Mucosa of stomach (tissue), 1 donor: ENCODE results near the gene IFT27.

ENCODE experiments used
- H3K27me3 ChIP-seq: one replicate; pipeline ENCODE4 v1.7.0; 2013; ENCODE audit warnings: mild to moderate bottlenecking, low read length; ENCODE audit not compliant: control insufficient read depth, insufficient read depth
- H3K36me3 ChIP-seq: one replicate; pipeline ENCODE4 v1.7.0; 2013; ENCODE audit warnings: low read length; ENCODE audit not compliant: control insufficient read depth, insufficient read depth
- H3K4me1 ChIP-seq: one replicate; pipeline ENCODE4 v1.7.0; 2013; ENCODE audit warnings: mild to moderate bottlenecking, low read length; ENCODE audit not compliant: control insufficient read depth, insufficient read depth
- H3K4me3 ChIP-seq: one replicate; pipeline ENCODE4 v1.7.0; 2013; ENCODE audit warnings: low read length
- H3K9ac ChIP-seq: one replicate; pipeline ENCODE4 v1.7.0; 2013; ENCODE audit warnings: mild to moderate bottlenecking, low read length, moderate library complexity
- H3K9me3 ChIP-seq: one replicate; pipeline ENCODE4 v1.7.0; 2013; ENCODE audit warnings: mild to moderate bottlenecking, low read length, moderate library complexity; ENCODE audit not compliant: control insufficient read depth
- donor health status: Pancreatic carcinoma.

IFT27 gene, protein sequence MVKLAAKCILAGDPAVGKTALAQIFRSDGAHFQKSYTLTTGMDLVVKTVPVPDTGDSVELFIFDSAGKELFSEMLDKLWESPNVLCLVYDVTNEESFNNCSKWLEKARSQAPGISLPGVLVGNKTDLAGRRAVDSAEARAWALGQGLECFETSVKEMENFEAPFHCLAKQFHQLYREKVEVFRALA

DNA sequence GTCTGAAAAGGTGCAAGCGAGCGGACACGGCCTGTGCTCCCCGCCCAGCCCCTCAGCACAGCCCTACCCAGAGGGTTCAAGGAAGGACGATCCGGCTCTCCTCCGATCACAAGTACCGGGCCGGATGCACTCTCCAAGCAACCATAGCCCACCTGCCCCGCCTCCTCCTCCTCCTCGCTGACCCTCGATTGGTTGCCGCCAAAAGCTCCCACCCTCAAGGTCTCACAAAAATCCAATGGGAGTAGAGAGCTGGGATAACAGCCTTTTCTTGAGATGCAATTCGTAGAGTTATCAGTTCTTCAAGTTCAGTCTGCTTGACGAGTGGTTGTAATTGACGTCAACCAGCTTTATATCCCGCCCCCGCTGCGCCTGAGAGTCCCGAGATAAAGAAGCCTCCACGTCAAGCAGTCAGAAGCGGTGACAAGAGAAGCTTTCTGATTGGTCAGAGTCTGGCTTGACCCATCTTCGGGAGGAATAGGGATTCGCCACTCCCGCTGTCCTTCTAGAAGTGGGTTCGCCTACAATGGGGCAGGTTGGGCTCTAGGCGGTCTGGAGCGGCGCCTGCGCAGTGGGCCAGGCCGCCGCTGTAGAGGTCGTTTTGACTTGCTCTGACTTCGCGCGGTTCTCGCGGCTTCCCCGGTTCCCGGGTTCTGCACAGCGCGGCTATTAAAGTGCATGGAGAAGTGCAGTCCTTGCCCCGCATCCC lies at the start of gene IFT27:
Gene IFT27, minus strand, starts transcription at position 156 of the 706 bp plus-strand sequence. CDS start 412 bp downstream, outside the sequence.
- Histone ChIP-seq H3K36me3 (no peaks in the 10 kb centered on the region), H3K9ac (peak within 1 kb of the TSS; percentile 81), H3K9me3 (no peaks in the 10 kb centered on the region), H3K27me3 (no peaks in the 10 kb centered on the region), H3K4me1 (peaks cover 4% of the 10 kb centered on the region), H3K4me3 (peak within 1 kb of the TSS; percentile 46)

DNA sequence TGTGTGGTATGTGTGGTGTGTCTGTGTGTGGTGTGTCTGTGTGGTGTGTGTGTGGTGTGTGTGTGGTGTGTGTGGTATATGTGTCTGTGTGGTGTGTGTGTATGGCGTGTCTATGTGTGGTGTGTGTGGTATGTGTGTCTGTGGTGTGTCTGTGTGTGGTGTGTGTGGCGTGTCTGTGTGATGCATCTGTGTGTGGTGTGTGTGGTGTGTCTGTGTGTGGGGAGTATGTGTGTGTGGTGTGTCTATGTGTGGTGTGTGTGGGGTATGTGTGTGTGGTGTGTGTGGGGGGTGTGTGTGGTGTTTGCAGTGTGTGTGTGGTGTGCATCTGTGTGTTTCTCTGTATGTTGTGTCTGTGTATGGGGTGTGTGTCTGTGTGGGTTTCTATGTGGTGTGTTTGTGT lies 48.7 kb upstream of the IFT27 start:
- no peaks in the 10 kb centered on the region for H3K36me3 ChIP-seq
- no peak overlapping the region for H3K9ac ChIP-seq
- no peak overlapping the region for H3K4me3 ChIP-seq
- H3K27me3 ChIP-seq: peaks cover 20% of the 10 kb centered on the region
- no peaks in the 10 kb centered on the region for H3K9me3 ChIP-seq
- H3K4me1 ChIP-seq: no peaks in the 10 kb centered on the region

DNA sequence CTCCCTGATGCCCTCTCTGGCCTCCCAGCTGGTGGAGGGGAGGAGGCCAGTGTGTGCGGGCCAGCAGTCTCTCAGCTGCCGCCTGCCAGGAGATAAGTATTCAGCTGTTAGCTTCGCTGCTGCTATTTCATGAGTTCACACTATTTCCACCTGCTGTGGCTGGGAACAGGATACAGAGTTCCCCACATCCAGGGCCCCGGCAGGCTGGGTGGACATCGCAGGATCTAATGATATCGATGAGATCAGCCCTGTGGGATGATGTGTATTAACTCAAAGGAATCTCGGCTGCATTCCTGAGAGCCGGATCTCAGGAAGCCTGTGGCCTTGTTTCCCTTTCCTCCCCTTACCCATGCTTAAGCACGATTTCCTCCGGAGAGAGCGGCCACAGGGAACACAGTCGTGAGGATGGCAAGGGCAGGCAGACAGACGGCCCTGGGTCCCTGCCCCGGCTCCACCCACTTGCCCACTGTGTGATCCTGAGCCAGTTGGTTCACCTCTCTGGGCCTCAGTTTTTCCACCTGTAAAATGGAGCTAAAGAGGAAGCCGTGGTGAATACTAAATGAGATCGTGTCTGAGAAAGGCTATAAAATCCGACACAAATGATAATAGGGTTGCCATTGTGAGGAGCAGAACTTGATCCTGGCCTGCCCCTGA lies 47.4 kb upstream of the IFT27 start:
- Histone ChIP-seq H3K36me3 (no peaks in the 10 kb centered on the region), H3K4me1 (no peaks in the 10 kb centered on the region), H3K27me3 (peaks cover 33% of the 10 kb centered on the region), H3K4me3 (no peak overlapping the region), H3K9ac (no peak overlapping the region), H3K9me3 (no peaks in the 10 kb centered on the region)

DNA sequence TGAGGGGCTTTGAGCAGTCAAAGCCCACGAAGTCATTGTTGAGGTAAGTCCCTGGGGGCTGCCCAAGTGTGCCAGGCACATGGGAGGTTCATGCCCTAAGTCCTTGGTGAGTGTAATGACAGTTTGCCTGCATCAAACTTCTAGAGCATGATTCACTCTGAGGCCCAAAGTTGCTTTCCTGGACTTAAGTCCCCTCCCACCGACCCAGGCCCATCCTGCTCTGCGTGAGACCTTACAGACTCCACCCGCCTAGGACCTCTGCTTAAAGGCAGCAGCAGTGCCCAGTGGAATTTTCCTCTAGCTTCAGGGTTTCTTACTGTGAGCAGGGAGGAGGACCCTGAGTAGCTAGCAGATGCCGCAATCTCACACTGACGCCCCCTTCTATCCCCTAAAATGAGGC lies 46.7 kb upstream of the IFT27 start:
- peaks cover 41% of the 10 kb centered on the region for H3K27me3 ChIP-seq
- H3K4me3 ChIP-seq: no peak overlapping the region
- H3K4me1 ChIP-seq: no peaks in the 10 kb centered on the region
- no peaks in the 10 kb centered on the region for H3K9me3 ChIP-seq
- H3K9ac ChIP-seq: no peak overlapping the region
- H3K36me3 ChIP-seq: no peaks in the 10 kb centered on the region

DNA sequence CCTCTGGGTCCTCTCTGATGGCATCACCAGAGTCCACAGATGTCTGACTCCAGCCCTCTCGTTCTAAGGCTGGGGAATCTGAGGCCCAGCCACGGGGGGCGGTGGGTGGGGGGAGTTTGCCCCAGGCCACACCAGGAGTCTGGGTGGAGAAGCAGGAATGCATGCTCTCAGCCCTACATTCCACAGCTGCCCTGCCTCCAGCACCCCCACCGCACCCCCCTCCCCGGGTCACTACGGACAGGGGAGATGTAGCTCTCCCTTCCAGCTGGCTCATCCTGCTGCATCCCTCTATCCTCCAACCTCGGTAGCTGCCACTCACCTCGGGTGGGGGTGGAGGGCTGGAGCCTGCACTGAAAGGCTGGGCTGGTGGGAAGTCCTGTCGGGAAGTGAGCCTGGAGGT lies 43.2 kb upstream of the IFT27 start:
- peaks cover 75% of the 10 kb centered on the region for H3K27me3 ChIP-seq

DNA sequence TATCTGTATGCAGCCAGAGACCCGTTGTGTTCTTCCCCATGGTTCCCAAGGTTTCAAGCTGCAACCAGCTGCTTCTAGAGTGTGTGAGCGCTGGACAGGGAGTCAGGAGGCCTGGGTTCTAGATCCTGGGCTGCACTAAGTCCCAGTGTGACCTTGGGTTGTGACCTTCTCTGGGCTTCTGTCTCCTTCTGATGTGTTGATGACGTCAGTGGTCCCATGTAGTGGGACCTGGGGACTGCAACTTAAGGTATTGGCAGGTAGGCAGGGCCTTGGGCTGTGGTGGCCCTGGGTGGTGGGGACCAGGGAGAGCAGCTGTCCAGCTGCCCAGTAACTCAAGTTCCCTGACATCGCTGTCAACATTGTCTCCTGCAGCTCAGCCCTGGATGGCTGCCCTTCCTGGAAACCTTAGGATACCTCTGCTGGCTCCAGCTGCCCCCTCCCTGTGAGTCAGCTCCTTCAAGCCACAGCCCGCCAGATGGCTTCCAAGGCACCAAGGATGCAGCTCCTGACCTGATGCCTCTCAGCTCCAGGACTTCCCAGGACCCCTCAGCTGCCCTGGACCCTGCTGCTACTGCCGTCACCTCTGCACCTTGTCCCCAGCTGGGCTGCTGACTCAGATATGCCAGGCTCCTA lies 42.2 kb upstream of the IFT27 start:
- Histone ChIP-seq H3K36me3 (no peaks in the 10 kb centered on the region), H3K4me1 (no peaks in the 10 kb centered on the region), H3K9me3 (no peaks in the 10 kb centered on the region), H3K4me3 (no peak overlapping the region), H3K27me3 (peaks cover 80% of the 10 kb centered on the region), H3K9ac (no peak overlapping the region)

More for the DNA sequence above, 43.2 kb upstream of the IFT27 start:
- Histone ChIP-seq H3K4me1 (no peaks in the 10 kb centered on the region), H3K36me3 (no peaks in the 10 kb centered on the region), H3K4me3 (no peak overlapping the region), H3K9me3 (no peaks in the 10 kb centered on the region), H3K9ac (no peak overlapping the region)

DNA sequence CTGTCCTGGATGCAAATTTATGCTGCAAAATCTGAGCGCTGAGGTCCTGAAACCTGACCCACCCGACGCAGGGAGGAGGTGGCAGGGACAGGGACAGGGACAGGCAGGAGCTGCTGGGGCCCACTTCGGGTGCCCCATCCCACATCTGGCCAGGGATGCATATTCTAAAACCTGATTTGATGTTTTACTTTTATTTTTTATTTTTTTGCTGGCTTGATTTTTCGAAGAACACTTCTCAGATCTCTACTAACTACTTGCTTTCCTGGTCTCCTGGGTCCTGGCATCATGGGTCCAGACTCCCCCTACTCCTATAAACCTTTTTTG lies 41.6 kb upstream of the IFT27 start:
- H3K9me3 ChIP-seq: no peaks in the 10 kb centered on the region
- no peak overlapping the region for H3K9ac ChIP-seq
- peaks cover 80% of the 10 kb centered on the region for H3K27me3 ChIP-seq
- no peaks in the 10 kb centered on the region for H3K36me3 ChIP-seq
- H3K4me1 ChIP-seq: no peaks in the 10 kb centered on the region
- no peak overlapping the region for H3K4me3 ChIP-seq

DNA sequence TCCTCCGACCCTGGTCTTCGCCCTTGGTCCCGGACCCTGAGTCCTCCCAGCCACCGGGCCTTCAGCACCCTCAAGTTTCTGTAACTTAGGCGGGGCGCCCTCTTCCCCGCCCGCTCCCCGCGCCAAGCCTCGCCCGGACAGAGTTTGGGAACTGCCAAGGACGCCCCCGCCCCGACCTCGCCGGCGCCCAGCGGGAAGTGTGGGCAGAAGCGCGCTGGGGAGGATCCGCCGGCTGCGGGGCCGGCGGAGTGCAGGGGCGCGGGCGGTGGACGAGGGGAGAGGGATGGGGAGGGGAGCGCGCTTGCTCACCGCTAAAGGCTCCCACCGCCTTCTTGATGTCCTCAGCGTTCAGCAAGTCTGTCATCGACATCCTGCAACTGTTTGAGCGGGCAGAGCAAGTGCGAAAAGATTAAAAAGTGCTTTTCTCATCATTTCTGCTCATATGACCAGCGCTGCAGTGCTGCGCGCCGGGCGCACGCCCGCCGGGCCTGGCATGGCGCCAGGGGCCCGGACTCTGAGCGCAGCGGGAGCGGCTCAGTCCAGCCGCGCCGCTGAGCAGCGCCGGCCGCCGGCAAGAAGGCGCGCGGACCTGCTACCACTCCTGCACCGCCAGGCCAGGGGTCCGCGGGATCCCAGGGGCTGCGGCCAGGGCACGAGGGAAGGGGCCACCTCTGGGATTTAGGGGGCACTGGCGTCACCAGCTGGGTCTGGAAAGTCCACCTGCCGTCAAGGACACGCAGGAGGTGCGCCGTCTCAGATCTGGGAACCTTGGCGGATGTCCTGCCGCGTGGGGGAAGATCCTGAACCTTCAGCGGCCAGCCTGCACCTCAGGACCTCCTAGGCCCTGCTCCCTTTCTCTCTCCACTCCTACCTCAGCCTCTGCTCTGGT lies 41.0 kb upstream of the IFT27 start, which contains the start of gene PVALB:
Gene PVALB, minus strand, starts transcription at position 400 of the 889 bp plus-strand sequence. Its CDS starts 30 bp downstream, at position 370.
- H3K4me3 ChIP-seq: no peak within 1 kb of the TSS
- H3K9me3 ChIP-seq: no peaks in the 10 kb centered on the region
- no peak within 1 kb of the TSS for H3K9ac ChIP-seq
- peaks cover 80% of the 10 kb centered on the region for H3K27me3 ChIP-seq
- no peaks in the 10 kb centered on the region for H3K4me1 ChIP-seq
- no peaks in the 10 kb centered on the region for H3K36me3 ChIP-seq

DNA sequence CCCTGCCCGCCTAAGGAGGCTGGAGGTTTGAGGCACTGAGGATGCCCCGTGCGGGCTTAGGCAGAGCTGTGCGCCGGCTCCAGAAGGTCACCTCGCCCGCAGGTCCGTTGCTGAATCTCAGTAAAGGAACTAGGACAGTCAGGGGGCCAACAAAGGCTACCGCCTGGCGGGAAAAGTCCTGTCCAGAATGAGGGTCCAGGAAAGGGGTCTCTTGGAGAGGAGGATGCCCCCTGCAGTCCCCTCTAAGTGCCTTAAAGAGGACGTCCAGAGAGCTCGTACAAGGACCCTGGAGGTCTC lies 40.4 kb upstream of the IFT27 start:
- H3K27me3 ChIP-seq: peaks cover 80% of the 10 kb centered on the region
- no peaks in the 10 kb centered on the region for H3K4me1 ChIP-seq
- no peak overlapping the region for H3K4me3 ChIP-seq
- no peak overlapping the region for H3K9ac ChIP-seq
- no peaks in the 10 kb centered on the region for H3K9me3 ChIP-seq
- no peaks in the 10 kb centered on the region for H3K36me3 ChIP-seq

DNA sequence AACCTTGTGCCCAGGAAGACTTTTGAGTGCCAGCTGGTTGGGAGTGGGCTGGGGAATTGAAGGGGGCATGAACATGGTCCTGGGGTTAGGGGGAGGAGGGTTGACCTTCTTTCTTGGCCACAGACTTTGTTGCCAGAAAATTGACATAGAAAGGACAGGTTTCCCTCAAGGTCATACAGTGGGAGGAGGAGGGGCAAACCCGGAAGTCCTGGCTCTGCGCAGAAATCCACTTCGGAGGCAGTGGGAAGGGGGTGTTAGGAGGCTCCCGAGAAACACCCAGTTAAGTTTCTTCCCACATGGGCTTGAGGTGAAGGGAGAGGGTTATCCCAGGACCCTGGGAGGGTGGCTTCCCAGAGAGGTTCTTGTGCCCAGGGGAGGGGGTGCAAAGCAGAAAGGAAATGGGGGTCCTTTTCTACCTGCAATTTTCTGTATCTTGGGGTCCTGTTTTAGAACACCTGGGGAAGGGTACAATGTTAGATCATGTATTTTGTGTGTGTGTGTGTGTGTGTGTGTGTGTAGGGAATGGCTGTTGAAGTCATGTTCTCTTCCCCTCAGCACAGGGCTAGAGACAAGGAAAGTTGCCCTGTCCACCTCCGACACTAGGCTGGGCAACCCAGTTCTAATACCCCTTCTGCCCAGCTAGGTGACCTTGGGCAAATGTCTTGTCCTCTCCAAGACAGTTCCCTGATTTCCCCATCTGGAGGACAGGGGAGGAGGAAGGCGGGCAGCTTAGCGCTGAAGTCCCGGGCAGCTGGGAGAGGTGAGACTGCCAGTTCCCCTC lies 39.8 kb upstream of the IFT27 start:
- no peaks in the 10 kb centered on the region for H3K9me3 ChIP-seq
- no peak overlapping the region for H3K9ac ChIP-seq
- no peaks in the 10 kb centered on the region for H3K4me1 ChIP-seq
- H3K36me3 ChIP-seq: no peaks in the 10 kb centered on the region
- peaks cover 75% of the 10 kb centered on the region for H3K27me3 ChIP-seq
- H3K4me3 ChIP-seq: no peak overlapping the region

DNA sequence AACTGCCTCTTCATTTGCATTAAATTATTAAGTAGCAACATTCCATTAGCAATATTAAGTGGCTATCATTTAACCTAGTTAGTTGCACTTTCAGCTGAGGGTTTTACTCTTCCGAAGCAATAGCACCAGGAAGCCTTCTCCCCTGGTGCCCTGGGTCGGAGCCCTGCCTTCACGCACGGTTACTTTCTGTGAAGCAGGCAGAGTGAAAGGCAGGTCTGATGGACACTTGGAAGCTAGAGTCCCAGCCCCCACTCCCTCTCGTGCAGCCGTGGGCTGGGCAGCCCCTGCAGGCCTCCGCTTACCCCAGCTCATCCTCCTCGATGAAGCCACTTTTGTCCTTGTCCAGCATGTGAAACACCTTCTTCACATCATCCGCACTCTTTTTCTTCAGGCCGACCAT lies 38.9 kb upstream of the IFT27 start:
- H3K4me3 ChIP-seq: no peak overlapping the region
- peaks cover 66% of the 10 kb centered on the region for H3K27me3 ChIP-seq
- H3K9ac ChIP-seq: no peak overlapping the region
- no peaks in the 10 kb centered on the region for H3K36me3 ChIP-seq
- no peaks in the 10 kb centered on the region for H3K4me1 ChIP-seq
- no peaks in the 10 kb centered on the region for H3K9me3 ChIP-seq
